Dedifferentiated amniotic fluid mesenchymal stem cell (primary cell): ENCODE measurements around the gene ATG16L1.
"Not testable (repeated sequence)": the region's sequence is repeated elsewhere in the genome, so short reads cannot be mapped to it uniquely, and the experiment has no call there.

ENCODE experiments used
- DNase-seq: peaks from one replicate; pipeline ENCODE4 v3.0.0-alpha.2; 2016; ENCODE audit errors: extremely low spot score

The ATG16L1 gene

GRCh38 chr2:233331536-233331935, 80.1 kb downstream of the ATG16L1 start:
- DNase-seq, result no peak

GRCh38 chr2:233332125-233332524, 80.7 kb downstream of the ATG16L1 start:
- no peak for DNase-seq

- DNase-seq, result no peak
Observed at GRCh38 chr2:233334915-233335314, 83.4 kb downstream of the ATG16L1 start.

GRCh38 chr2:233336091-233336490, 84.6 kb downstream of the ATG16L1 start:
- DNase-seq, result not testable (repeated sequence)

GRCh38 chr2:233336541-233336940, 85.1 kb downstream of the ATG16L1 start:
- no peak for DNase-seq

GRCh38 chr2:233338046-233338445, 86.6 kb downstream of the ATG16L1 start:
- no peak for DNase-seq

- no peak for DNase-seq
Observed at GRCh38 chr2:233338812-233339368, 87.4 kb downstream of the ATG16L1 start.

- DNase-seq, result no peak
Observed at GRCh38 chr2:233339427-233339826, 88.0 kb downstream of the ATG16L1 start.

- no peak for DNase-seq
Observed at GRCh38 chr2:233341296-233341695, 89.8 kb downstream of the ATG16L1 start.

GRCh38 chr2:233342301-233342700, 90.8 kb downstream of the ATG16L1 start:
- no peak for DNase-seq

GRCh38 chr2:233343171-233343705, 91.8 kb downstream of the ATG16L1 start:
- no peak for DNase-seq
